ENCODE results near the gene CCNYL1. TPM values are rescaled to one million over a fixed set of nuclear protein-coding genes. Genes with fewer than 3 reads are reported as not detected.
"Not testable (repeated sequence)": the region's sequence is repeated elsewhere in the genome, so short reads cannot be mapped to it uniquely, and the experiment has no call there.

Gene CCNYL1
- total RNA-seq, 4 donors from 2014 or later = 9.4 to 15.9 (median 13.1) TPM

GRCh38 chr2:207734636-207735512, 23.4 kb downstream of the CCNYL1 start:
- Histone ChIP-seq H3K27ac (no peak overlapping the region), H3K9me3 (no peaks in the 10 kb centered on the region), H3K27me3 (no peaks in the 10 kb centered on the region), H3K4me1 (no peaks in the 10 kb centered on the region), H3K4me3 (no peak overlapping the region), H3K36me3 (peaks cover 0 to 22% (median 0%) of the 10 kb centered on the region in 3 donors)
- no peak for DNase-seq (ENCODE audit: low spot score in 2 of 2)
- no peak for TF ChIP-seq POLR2A (IDR thresholded peaks at IDR 0.05)
- no peak for TF ChIP-seq CTCF (IDR thresholded peaks at IDR 0.05)
- no peak for TF ChIP-seq EP300 (IDR thresholded peaks at IDR 0.05)
- WGBS, 2 donors = 93 to 95% methylated on average over 4 of the region's 4 CpGs

GRCh38 chr2:207735513-207735859, 24.0 kb downstream of the CCNYL1 start:
- H3K4me3 ChIP-seq; H3K4me1 ChIP-seq; DNase-seq (ENCODE audit: low spot score in 2 of 2); H3K9me3 ChIP-seq; H3K27me3 ChIP-seq; H3K27ac ChIP-seq: not testable (repeated sequence)
- peaks cover 0 to 16% (median 0%) of the 10 kb centered on the region in 3 donors for H3K36me3 ChIP-seq
- 94 to 95% methylated on average over 9 of the region's 9 CpGs for WGBS, 2 donors

- Histone ChIP-seq H3K27me3 (no peaks in the 10 kb centered on the region), H3K9me3 (no peaks in the 10 kb centered on the region), H3K4me1 (no peaks in the 10 kb centered on the region), H3K27ac (no peak overlapping the region), H3K4me3 (no peak overlapping the region), H3K36me3 (peaks cover 0 to 48% (median 0%) of the 10 kb centered on the region in 3 donors)
- no peak for TF ChIP-seq POLR2A (IDR thresholded peaks at IDR 0.05)
- TF ChIP-seq EP300 (IDR thresholded peaks at IDR 0.05) = no peak
- TF ChIP-seq CTCF (IDR thresholded peaks at IDR 0.05) = no peak
- no peak for DNase-seq (ENCODE audit: low spot score in 2 of 2)
These were observed 32.1 kb downstream of the CCNYL1 start for GRCh38 chr2:207743514-207743913.

- WGBS, 2 donors = 84 to 85% methylated on average over 2 of the region's 2 CpGs
- TF ChIP-seq POLR2A (IDR thresholded peaks at IDR 0.05) (no peak), EP300 (IDR thresholded peaks at IDR 0.05) (no peak), CTCF (IDR thresholded peaks at IDR 0.05) (no peak)
- no peak overlapping the region for H3K27ac ChIP-seq
- H3K4me1 ChIP-seq = no peaks in the 10 kb centered on the region
- no peaks in the 10 kb centered on the region for H3K27me3 ChIP-seq
- peaks cover 0 to 50% (median 0%) of the 10 kb centered on the region in 3 donors for H3K36me3 ChIP-seq
- H3K9me3 ChIP-seq = no peaks in the 10 kb centered on the region
- DNase-seq (ENCODE audit: low spot score in 2 of 2) = no peak
- no peak overlapping the region for H3K4me3 ChIP-seq
These were observed 32.6 kb downstream of the CCNYL1 start for GRCh38 chr2:207744050-207744449.

DNA sequence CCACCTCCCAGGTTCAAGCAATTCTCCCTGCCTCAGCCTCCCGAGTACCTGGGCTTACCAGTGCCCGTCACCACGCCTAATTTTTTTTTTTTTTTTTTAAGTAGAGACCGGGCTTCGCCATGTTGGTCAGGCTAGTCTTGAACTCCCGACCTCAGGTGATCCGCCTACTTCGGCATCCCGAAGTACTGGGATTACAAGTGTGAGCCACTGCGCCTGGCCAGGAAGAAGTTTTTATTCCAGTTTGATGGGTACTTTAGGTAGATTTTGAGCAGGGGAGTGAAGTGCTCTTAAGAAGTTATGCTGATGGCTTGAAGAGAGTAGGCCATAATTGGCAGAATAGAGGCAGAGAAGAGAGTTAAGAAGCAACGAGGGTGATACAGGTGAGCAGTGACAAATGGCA, 33.0 kb downstream of the CCNYL1 start:
- DNase-seq (ENCODE audit: low spot score in 2 of 2) = no peak
- no peaks in the 10 kb centered on the region for H3K9me3 ChIP-seq
- no peak overlapping the region for H3K27ac ChIP-seq
- H3K4me3 ChIP-seq = no peak overlapping the region
- WGBS, 2 donors = 88 to 89% methylated on average over 11 of the region's 11 CpGs
- H3K36me3 ChIP-seq = peaks cover 0 to 50% (median 0%) of the 10 kb centered on the region in 3 donors
- no peaks in the 10 kb centered on the region for H3K27me3 ChIP-seq
- TF ChIP-seq POLR2A (IDR thresholded peaks at IDR 0.05) (no peak), EP300 (IDR thresholded peaks at IDR 0.05) (no peak), CTCF (IDR thresholded peaks at IDR 0.05) (no peak)
- no peaks in the 10 kb centered on the region for H3K4me1 ChIP-seq

All from tibial nerve (tissue), 4 donors.